RCC 7860 (cell line): ENCODE results near the gene ATP5PB.
A peak's percentile ranks its signal among the peaks of the same experiment; 100 is the strongest.

Experiments used
- DNase-seq: peaks from one replicate; pipeline ENCODE4 v3.0.0-alpha.2; 2015; ENCODE audit warnings: low spot score
- FAIRE-seq: peaks from 2 replicates; lab custom pipeline; 2012; peaks lifted over from hg19 to GRCh38; lab: Jason Lieb, UNC

The ATP5PB gene

GRCh38 chr1:111448918-111449702, at the start of gene ATP5PB, which contains the start of gene WDR77:
TSS of gene ATP5PB (plus strand) at chr1:111449464. CDS start at chr1:111449542, 78 bp downstream.
TSS of gene WDR77 (minus strand) at chr1:111449256. CDS start at chr1:111449169, 87 bp downstream.
- DNase-seq = peak; percentile 99
- peak; percentile 94 for FAIRE-seq

GRCh38 chr1:111399792-111400610, 49.3 kb upstream of the ATP5PB start:
- FAIRE-seq = peak; percentile 49
- DNase-seq = peak; percentile 38

- no peak for FAIRE-seq
Observed at GRCh38 chr1:111402083-111402482, 47.2 kb upstream of the ATP5PB start.

GRCh38 chr1:111404588-111404987, 44.7 kb upstream of the ATP5PB start:
- FAIRE-seq (no peak), DNase-seq (no peak)

More at GRCh38 chr1:111402083-111402482, 47.2 kb upstream of the ATP5PB start:
- no peak for DNase-seq

- no peak for FAIRE-seq
- no peak for DNase-seq
Observed at GRCh38 chr1:111406321-111406768, 42.9 kb upstream of the ATP5PB start.

GRCh38 chr1:111407301-111407700, 42.0 kb upstream of the ATP5PB start:
- no peak for FAIRE-seq
- no peak for DNase-seq

- DNase-seq (no peak), FAIRE-seq (no peak)
Observed at GRCh38 chr1:111412839-111413238, 36.4 kb upstream of the ATP5PB start.

GRCh38 chr1:111414756-111415155, 34.5 kb upstream of the ATP5PB start:
- FAIRE-seq (no peak), DNase-seq (no peak)

GRCh38 chr1:111415461-111415860, 33.8 kb upstream of the ATP5PB start:
- no peak for DNase-seq
- no peak for FAIRE-seq

GRCh38 chr1:111417755-111418154, 31.5 kb upstream of the ATP5PB start:
- DNase-seq (no peak), FAIRE-seq (no peak)

- no peak for DNase-seq
- FAIRE-seq = no peak
Observed at GRCh38 chr1:111419037-111419436, 30.2 kb upstream of the ATP5PB start.

- FAIRE-seq = no peak
- DNase-seq = no peak
Observed at GRCh38 chr1:111420377-111420776, 28.9 kb upstream of the ATP5PB start.

- FAIRE-seq (peak; percentile 92), DNase-seq (peak; percentile 79)
Observed at GRCh38 chr1:111422546-111423391, 26.5 kb upstream of the ATP5PB start.

- FAIRE-seq (no peak), DNase-seq (no peak)
Observed at GRCh38 chr1:111424281-111424680, 25.0 kb upstream of the ATP5PB start.

GRCh38 chr1:111436726-111437125, 12.5 kb upstream of the ATP5PB start:
- no peak for DNase-seq
- FAIRE-seq = no peak

GRCh38 chr1:111439461-111440351, 9.6 kb upstream of the ATP5PB start:
- DNase-seq (no peak), FAIRE-seq (no peak)

GRCh38 chr1:111441573-111442192, 7.6 kb upstream of the ATP5PB start:
- DNase-seq = no peak
- FAIRE-seq = no peak

- FAIRE-seq (no peak), DNase-seq (no peak)
Observed at GRCh38 chr1:111442457-111442856, 6.8 kb upstream of the ATP5PB start.

GRCh38 chr1:111444031-111444430, 5.2 kb upstream of the ATP5PB start:
- FAIRE-seq = no peak

More at GRCh38 chr1:111444031-111444430, 5.2 kb upstream of the ATP5PB start:
- DNase-seq = no peak
